Erythroblast (primary cell): Measurements from ENCODE around the gene PRKX.
"Not testable (repeated sequence)": the region's sequence is repeated elsewhere in the genome, so short reads cannot be mapped to it uniquely, and the experiment has no call there.

Source experiments
- DNase-seq, 2 experiments: peaks; one replicate each; lab custom pipeline; 2025; lab: John Stamatoyannopoulos, UW
- GATA1 ChIP-seq: IDR thresholded peaks from 2 replicates; pipeline ENCODE4 v1.6.1; 2011; ENCODE audit warnings: low read depth, mild to moderate bottlenecking, control low read depth, low read length, moderate library complexity
- POLR2A ChIP-seq: IDR thresholded peaks from 2 replicates; pipeline ENCODE4 v1.6.1; 2011; ENCODE audit warnings: mild to moderate bottlenecking, low read length

The PRKX gene

DNA sequence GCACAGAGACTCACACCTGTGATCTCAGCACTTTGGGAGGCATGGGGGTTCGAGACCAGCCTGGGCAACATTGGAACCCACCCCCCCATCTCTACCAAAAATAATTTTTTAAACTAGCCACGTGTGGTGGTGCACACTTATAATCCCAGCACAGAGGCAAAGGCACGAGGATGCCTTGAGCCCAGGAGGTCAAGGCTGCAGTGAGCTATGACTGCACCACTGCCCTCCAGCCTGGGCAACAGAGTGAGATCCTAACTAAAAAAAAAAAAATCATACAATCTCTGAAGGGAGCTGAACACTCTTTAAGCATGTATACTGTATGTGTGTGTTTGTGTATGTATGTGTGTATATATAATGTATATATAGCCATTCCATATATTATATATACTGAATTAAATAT is 2.5 kb upstream of the PRKX start:
- no peak for DNase-seq
- no peak for TF ChIP-seq GATA1
- TF ChIP-seq POLR2A = no peak

DNA sequence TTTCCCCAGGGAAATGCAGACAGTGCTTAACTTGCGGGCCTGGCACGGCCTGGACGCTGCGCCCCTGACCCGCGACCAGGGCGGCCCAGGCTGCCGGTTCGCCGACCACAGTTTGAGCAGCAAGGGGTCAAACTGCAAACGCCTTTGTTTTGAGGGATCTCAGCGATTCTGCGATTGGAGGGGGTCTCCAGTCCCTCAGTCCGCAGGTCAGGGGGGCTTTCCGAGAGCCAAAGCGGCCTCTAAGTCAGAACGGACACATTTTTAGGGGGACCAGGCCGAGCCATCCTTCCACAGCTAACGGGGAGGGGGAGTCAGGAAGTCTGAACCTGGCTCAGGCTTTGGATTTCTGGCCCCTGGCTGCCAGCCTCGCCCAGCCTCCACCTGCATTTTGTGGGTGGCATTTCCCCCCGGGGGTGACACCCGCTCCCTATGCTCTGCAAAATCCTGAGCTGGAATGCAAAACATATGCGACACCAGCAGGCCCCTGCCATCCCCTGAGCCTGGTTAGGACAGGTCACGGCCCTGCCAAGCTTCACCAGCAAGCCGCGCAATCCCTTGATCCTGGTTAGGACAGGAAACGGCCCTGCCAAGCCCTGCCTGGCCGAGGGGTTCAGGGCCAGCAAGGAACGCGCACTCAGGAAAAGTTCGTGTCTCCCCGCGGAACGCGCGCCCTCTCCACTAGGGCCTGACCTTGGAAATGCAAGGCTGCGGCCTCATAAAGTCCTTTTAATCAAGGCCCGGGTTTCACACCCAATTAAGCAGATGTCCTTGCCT is 1.4 kb upstream of the PRKX start:
- DNase-seq = not testable (repeated sequence)

DNA sequence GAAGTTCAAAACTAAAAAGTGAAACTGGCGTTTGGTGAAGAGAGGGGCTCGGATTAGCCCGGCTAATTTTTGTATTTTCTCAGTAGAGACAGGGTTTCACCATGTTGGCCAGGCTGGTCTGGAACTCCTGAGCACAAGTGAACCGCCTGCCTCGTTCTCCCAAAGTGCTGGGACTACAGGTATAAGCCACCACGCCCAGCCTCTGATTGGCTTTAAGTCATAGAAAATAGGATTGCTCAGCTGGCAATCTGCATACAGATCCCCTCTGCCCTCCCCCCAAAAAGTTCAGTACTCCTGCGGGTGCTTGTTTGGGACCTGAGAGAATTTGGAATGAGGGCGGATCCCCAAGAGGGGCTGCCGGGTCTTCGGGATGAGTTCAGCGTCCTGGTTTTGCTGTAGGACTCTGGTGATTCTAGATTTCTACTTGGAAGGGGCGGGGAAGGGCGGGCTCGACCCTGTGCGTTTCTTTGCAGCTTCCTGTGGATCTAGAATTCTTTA is 537 bp upstream of the PRKX start:
- no peak for TF ChIP-seq POLR2A
- no peak for TF ChIP-seq GATA1
- DNase-seq = no peak

DNA sequence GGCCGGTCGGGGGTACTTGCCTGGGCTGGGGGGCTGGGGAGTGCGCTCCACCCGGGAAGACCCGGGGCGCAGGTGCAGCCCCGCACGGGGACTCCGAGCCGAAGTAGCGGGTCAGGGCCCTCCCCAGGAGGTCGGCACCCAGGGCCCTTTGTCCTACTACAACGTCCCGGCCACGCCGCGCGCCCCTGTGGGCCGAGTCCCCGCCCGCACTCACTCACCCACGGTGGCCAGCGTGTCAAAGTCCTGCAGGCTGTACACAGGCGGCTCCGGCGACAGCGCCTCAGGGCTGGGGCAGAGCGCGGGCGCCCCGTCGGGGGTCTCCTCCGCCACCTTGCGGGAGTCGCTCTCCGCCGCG is 602 bp downstream of the PRKX start:
- DNase-seq = no peak
- TF ChIP-seq GATA1 (no peak), POLR2A (no peak)

DNA sequence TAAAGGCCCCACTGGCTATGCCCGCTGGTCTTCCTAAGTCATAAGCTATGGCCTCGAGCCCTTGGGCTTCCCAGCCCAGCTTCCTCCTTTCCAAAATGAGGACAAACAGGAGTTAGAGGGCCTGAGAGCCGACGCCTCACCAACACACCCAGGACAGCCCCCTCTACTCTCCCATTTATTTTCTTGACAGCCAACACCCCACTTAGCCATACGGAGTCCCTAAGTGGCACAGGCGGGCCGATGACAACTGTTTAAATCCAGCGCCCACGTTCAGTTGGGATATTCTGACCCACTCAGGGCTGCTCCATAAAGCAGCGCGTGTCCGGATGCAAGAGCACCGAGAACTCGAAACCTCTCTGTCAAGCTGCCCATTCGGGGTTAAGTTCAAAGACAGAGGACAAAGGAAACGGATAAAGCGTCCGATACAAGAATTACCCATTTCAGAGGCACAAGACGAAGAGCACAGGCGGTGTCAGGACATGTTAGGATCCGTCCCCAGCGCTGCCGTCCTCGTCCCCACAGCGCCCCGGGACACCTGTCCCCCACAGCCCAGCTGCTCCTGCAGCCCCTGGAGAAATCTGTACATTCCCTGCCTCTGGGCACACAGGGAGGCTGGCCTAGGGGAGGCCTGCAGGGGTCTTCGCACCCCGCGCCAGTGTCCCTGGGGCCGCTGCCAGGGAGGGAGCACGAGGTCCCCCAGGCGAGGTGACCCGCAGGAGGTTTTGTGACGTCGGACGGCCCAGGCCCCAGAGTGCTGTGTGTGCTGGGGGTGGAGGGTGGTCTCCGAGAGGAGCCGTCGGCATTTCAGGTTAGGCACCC is 1.2 kb downstream of the PRKX start:
- TF ChIP-seq GATA1 = no peak
- TF ChIP-seq POLR2A = no peak
- DNase-seq = peak; percentile 20 to 35

DNA sequence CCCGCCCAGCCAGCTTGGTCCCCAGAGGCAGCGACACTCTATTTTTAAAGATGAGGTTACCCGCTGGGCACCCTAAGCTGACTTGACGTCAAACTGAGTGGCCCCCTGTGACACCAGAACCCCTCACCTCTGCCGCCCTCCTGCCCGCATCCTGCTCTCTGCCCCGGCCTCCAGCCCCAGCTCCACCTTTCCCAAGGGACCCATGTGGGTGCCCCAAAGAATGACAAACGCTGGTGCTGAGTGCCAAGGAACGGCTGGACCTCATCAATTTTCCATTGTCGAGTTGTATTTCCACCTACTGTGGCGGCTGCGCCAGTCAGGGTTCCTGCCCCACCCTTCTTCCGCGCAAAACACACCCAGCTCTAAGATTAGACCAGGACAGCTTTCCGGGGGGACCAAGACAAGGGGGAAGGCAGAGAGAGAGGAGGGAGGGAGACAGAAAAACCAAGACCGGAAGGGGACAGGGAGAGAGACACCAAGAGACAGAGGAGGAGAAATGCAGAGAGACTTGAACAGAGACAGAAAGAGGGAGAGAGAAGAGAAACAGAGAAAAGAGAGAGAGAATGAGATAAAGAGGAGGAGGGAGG is 2.0 kb downstream of the PRKX start:
- no peak for DNase-seq
- no peak for TF ChIP-seq GATA1
- TF ChIP-seq POLR2A = no peak

DNA sequence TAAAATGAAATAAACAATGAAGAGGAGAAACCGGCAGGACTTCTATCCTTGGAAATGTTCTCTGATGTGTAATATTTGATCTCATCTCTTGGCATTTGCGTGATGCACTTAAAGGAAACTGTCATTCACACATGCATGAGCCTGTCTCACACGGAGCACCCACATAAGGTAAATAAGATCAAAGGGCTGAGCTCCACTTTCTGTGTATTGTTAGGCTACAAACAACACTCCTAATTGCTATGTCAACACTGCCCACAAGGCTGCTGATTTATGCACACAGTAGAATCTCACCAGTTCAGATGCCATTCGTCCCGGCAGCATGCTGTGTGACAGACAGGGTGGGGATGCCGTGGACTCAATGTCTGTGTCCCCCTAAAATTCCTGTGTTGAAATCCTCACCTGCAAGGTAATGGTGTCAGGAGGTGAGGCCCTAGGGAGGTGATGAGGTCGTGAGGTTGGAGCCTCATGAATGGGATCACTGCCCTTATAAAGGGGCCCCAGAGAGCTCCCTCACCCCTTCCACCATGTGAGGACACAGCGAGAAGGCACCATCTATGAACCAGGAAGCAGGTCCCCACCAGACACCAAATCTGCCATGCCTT is 5.7 kb downstream of the PRKX start:
- not testable (repeated sequence) for DNase-seq

DNA sequence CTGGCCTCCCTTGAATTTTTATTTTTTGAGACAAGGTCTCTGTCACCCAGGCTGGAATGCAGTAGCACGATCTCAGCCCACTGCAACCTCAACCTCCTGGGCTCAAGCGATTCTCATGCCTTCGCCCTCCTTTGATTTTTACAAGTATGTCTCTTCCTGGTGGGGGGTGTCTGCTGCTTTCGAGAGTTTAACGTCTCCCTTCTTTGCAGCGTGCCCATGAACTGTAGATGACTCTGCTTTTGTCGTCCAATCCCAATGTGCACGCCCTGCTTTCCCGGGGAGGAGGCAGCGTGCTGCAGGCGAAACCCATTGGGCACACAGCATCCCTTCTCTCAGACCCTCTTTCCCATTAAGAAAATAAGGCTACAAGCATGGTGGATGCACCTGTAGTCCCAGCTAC is 7.0 kb downstream of the PRKX start:
- no peak for TF ChIP-seq POLR2A
- TF ChIP-seq GATA1 = no peak
- DNase-seq = no peak

DNA sequence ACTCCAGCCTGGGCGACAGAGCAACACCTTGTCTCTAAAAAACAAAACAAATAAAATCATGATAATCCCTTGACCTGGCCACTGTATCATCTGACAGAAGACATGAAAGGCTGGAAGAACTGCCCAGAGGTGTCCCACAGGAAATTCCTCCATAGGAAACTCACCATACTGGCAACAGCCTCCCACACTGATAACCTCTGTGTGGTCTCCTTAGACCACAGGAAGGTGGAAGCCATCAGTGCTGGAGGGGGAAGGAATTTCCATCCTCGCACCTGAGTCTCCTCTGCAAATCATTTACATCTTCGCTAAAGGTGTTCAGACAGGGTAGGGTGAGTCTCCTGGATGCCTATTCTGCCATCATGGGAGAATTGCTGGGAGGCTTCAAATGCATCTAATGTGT is 10.2 kb downstream of the PRKX start:
- DNase-seq = not testable (repeated sequence)

DNA sequence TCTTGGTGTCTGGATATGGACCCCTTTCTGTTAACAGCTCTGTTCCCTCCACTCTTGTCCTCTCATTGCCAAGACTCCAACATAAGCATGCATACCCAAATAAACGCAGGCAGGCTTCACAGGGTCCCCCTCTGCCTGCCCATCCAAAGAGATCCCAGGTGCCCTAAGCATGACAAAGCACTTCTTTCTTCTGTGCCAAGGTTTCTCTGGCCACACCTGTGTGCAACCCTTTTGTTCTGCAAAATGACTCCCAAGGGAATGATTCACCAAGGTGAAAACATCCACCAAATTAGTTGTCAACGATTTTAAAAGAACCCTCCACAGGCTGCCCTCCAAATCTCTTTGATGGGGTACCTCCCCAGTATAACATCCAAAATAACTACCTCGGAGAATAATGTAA is 11.4 kb downstream of the PRKX start:
- DNase-seq = not testable (repeated sequence)

DNA sequence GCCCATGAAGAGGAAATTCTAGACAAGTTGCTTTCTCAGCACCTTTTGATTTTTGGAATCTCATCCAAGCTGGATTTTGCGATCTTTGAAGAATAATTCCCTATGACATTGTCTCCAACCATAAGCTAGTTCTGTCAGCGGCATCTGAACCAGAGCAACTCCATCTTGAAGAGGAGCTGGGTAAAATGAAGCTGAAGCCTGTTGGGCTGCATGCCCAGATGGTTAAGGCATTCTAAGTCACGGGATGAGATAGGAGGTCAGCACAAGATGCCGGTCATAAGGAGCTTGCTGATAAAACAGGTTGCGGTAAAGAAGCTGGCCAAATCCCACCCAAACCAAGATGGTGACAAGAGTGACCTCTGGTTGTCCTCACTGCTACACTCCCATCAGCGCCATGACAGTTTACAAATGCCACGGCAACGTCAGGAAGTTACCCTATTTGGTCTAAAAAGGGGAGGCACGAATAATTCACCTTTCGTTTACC is 12.0 kb downstream of the PRKX start:
- peak; percentile 4 to 70 for DNase-seq

DNA sequence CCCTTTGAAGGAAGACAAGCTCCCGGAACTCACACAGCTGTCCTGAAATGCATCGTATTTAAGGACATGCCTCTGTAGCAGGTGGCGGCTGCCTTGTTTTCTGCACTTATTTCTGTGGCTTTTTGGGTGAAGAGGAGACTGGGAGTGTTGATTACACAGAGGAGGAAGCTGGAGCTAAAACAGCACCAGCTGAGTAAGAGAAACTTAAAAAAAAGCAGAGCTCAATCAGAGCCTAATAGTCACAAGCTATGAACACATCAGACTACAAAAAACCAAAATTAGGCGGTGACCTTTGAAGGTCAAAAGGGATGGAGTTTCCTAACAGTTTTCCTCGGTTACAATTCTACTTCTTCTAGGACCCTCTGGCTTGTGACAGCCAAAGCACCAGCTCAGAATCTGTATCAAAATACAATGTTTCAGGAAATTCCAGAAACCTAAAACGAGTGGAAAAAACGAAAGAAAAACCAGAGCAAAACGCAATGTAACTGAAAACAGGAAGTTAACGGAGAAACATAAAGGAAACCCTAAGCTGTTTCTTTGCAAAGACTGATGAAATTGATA is 13.5 kb downstream of the PRKX start:
- TF ChIP-seq GATA1 (no peak), POLR2A (no peak)
- DNase-seq = no peak

DNA sequence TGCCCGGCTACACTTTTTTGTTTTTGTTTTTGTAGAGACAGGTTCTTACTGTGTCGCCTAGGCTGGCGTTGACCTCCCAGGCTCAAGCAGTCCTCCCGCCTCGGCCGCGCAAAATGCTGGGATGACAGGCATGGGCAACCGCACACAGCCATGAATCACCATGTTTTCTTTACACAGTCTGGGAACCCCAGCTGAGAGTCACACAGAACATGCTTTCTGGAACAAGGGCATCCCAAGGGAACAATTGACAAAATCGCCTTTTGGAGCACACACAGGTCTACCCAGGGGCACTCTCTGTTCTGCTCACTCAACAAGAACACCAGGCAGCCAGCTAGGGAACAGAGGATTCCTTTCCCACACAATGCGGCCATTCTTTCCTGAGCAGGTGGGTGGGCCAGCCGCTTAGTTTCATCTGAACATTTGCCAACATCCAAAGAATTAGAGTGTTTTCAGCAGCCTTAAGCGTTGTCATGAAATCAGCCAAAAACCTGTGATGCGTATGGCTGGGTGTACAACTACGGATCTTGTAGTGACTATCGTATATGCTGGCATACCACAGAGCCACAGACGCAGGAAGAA is 15.7 kb downstream of the PRKX start:
- TF ChIP-seq POLR2A = no peak
- TF ChIP-seq GATA1 = no peak

More for the DNA sequence above, 15.7 kb downstream of the PRKX start:
- no peak for DNase-seq
